Coronary artery (tissue), 2 donors: ENCODE results near the gene PARD3.
A peak's percentile ranks its signal among the peaks of the same experiment; 100 is the strongest.
"Not testable (repeated sequence)": the region's sequence is repeated elsewhere in the genome, so short reads cannot be mapped to it uniquely, and the experiment has no call there.

Experiments used
- DNase-seq: peaks from one replicate; pipeline ENCODE4 v3.0.0-alpha.2; 2017; ENCODE audit warnings: low spot score
- H3K27ac ChIP-seq, 2 donors: fragments of 200-600 bp; sonication (generic); one replicate each; pipeline ENCODE4 v1.5.1; 2016 to 2019
- H3K4me3 ChIP-seq: fragments of 200-600 bp; sonication (generic); 2 replicates; pipeline ENCODE4 v1.5.1; 2016; ENCODE audit warnings: mild to moderate bottlenecking, moderate library complexity
- CTCF ChIP-seq: fragments of 200-600 bp; sonication (generic); IDR thresholded peaks from one replicate; pipeline ENCODE4 v1.5.1; 2019; ENCODE audit warnings: antibody characterized with exemption

Gene PARD3

GRCh38 chr10:34396663-34397062, 418.4 kb downstream of the PARD3 start:
- no peak for TF ChIP-seq CTCF
- peak overlapping the region in 1 of 2 donors; percentile 30 for H3K27ac ChIP-seq
- no peak for DNase-seq

GRCh38 chr10:34392641-34393170, 422.4 kb downstream of the PARD3 start:
- H3K4me3 ChIP-seq: no peak overlapping the region
- no peak overlapping the region for H3K27ac ChIP-seq
- no peak for DNase-seq
- no peak for TF ChIP-seq CTCF

More at GRCh38 chr10:34396663-34397062, 418.4 kb downstream of the PARD3 start:
- H3K4me3 ChIP-seq: no peak overlapping the region

GRCh38 chr10:34391168-34391567, 423.9 kb downstream of the PARD3 start:
- not testable (repeated sequence) for DNase-seq, H3K4me3 ChIP-seq, H3K27ac ChIP-seq

- TF ChIP-seq CTCF: no peak
- H3K27ac ChIP-seq: no peak overlapping the region
- no peak for DNase-seq
- H3K4me3 ChIP-seq: no peak overlapping the region
Observed at GRCh38 chr10:34389801-34390200, 425.3 kb downstream of the PARD3 start.

GRCh38 chr10:34386921-34387320, 428.2 kb downstream of the PARD3 start:
- no peak for DNase-seq
- no peak for TF ChIP-seq CTCF
- Histone ChIP-seq H3K27ac (no peak overlapping the region), H3K4me3 (no peak overlapping the region)

GRCh38 chr10:34384372-34384771, 430.7 kb downstream of the PARD3 start:
- DNase-seq: no peak
- Histone ChIP-seq H3K27ac (no peak overlapping the region), H3K4me3 (no peak overlapping the region)
- TF ChIP-seq CTCF: no peak

GRCh38 chr10:34382626-34383025, 432.5 kb downstream of the PARD3 start:
- no peak overlapping the region for H3K4me3 ChIP-seq
- no peak for TF ChIP-seq CTCF
- DNase-seq: no peak
- no peak overlapping the region for H3K27ac ChIP-seq

- no peak for DNase-seq
- no peak for TF ChIP-seq CTCF
- no peak overlapping the region for H3K27ac ChIP-seq
- H3K4me3 ChIP-seq: no peak overlapping the region
Observed at GRCh38 chr10:34380856-34381255, 434.2 kb downstream of the PARD3 start.
